Activated CD4-positive, CD25-positive, alpha-beta regulatory T cell treated with anti-CD3 and anti-CD28 coated beads, Interleukin-2, amount 50 U/mL, for 72 hours (primary cell): Measurements from ENCODE around the gene MARCHF10.
"Not testable (repeated sequence)": the region's sequence is repeated elsewhere in the genome, so short reads cannot be mapped to it uniquely, and the experiment has no call there.

Experiments
- DNase-seq: peaks from one replicate; pipeline ENCODE4 v3.0.0; 2021

MARCHF10 gene

DNA sequence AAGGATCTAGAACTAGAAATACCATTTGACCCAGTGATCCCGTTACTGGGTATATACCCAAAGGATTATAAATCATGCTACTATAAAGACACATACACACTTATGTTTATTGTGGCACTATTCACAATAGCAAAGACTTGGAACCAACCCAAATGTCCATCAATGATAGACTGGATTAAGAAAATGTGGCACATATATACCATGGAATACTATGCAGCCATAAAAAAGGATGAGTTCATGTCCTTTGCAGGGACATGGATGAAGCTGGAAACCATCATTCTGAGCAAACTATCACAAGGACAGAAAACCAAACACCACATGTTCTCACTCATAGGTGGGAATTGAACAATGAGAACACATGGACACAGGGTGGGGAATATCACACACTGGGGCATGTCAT, 22.1 kb downstream of the MARCHF10 start:
- DNase-seq: not testable (repeated sequence)

GRCh38 chr17:62782730-62783270, 25.3 kb downstream of the MARCHF10 start:
- no peak for DNase-seq

DNA sequence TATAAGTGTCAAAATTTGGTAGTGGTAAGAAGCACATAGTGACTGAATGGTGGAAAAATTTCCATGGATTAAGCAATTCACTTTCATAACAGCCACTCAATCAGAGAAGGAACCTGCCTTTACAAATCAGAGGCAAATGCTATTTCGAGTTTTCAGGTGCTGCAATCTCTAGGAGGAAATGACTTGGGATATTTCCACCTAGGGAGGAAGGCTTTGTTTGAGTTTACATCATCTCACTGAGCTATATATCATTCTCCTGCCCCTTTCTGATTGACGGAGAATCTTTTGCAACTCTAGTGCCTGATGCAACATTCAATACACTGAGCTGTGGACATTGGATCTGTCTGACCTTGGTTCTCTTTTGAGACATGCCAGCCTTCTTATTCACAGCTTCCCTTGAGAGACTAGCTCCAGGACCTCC, 26.3 kb downstream of the MARCHF10 start:
- no peak for DNase-seq

DNA sequence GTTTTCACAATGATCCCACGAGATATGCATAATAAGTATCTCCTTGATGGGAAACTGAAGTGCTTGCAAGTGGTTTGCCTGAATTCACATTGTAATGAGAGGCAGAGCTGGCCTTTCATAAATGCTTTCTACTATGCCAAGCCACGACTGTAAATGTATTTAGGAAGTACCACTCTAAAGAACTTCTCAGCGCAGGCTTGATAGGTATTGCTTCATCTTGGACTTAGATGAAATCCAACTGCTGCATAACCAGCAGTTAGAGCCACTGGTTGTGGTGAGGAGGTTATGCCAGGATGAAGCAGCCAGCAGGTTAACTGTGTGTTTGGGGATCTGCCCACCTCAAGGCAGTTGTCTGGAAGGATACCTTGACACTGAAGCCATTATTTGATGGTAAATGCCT, 26.8 kb downstream of the MARCHF10 start:
- DNase-seq: no peak

- DNase-seq: no peak
These were observed 27.2 kb downstream of the MARCHF10 start for GRCh38 chr17:62780951-62781350.

DNA sequence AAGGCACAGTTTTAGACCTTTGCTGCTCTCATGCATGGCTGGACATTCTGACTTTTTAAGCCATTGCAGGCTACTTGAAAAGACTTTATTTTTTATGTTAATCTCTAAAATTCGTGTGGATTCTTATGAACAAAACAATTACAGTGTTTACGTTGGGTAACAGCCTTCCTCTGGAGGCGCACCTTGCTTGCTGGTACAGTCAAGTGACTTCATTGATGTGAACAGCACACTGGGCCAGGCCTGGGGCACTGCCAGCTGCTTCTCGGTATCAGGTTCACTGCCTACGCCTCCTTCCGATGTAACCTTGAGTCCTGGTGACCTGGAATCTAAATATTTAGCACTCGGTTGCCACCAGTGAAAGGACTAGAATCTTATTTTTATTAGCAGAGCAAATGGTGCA, 27.8 kb downstream of the MARCHF10 start:
- no peak for DNase-seq

DNA sequence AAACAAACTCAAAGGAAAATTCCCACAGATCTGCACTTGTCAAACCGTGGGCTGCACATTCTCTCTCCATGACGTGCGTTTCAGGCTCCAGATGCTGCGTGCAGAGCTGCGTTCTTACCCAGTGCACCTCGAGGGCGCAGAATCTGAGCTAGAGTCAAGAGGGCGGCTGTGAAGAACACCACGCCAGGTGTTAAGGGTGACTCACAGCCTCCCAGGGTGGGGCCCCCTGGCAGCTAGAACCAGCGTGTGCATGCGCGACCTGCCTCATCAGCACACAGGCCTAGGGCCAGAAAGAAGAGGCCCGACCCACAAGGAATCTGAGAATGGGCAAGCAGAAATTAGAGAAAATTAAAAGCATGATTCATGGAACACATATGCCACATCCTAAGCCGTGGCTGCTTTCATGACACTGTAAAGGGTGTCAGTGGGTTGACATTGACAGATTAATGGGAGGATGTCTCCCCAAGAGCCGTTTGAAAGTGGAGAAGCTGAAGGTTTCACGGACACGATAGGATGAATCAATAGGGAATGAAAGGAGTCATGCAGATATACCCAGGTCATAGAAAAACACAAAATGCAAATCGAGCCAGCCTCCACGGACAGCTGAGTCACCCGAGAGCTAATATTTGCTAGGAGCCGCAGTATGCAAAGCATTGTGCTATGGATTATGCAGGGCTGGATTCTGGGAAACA, 29.0 kb downstream of the MARCHF10 start:
- DNase-seq: no peak

DNA sequence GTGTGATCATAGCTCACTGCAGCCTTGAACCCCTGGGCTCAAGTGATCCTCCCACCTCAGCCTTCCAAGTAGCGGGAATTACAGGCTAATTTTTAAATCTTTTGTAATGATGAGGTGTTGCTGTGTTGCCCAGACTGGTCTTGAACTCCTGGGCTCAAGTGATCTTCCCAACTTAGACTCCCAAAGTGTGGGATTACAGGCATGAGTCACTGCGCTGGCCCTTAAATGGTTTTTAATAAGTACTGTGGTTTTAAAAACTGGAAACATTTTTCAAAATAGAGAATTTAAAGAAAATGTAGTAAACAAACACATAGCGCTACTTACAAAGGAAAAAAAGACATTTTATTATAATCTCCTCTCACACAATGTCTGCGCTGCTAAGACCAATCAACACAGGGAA, 32.2 kb downstream of the MARCHF10 start:
- DNase-seq: no peak

- DNase-seq: no peak
These were observed 33.8 kb downstream of the MARCHF10 start for GRCh38 chr17:62774338-62774737.

DNA sequence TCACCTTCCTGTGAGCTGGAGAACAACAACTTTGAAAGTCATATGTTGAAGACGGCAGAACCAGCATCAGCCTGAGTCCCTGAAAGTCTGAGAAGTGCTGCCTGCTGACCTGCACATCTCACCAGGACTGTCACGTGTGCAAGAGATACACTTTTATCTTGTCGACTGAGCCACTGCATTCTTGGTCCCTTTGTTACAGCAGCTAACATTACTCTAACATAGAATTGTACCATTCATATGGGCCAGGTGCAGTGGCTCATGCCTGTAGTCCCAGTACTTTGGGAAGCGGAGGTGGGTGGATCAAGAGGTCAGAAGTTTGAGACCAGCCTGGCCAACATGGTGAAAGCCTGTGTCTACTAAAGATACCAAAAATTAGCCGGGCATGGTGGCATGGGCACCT, 40.1 kb downstream of the MARCHF10 start:
- no peak for DNase-seq

GRCh38 chr17:62765351-62765750, 42.8 kb downstream of the MARCHF10 start:
- DNase-seq: no peak

DNA sequence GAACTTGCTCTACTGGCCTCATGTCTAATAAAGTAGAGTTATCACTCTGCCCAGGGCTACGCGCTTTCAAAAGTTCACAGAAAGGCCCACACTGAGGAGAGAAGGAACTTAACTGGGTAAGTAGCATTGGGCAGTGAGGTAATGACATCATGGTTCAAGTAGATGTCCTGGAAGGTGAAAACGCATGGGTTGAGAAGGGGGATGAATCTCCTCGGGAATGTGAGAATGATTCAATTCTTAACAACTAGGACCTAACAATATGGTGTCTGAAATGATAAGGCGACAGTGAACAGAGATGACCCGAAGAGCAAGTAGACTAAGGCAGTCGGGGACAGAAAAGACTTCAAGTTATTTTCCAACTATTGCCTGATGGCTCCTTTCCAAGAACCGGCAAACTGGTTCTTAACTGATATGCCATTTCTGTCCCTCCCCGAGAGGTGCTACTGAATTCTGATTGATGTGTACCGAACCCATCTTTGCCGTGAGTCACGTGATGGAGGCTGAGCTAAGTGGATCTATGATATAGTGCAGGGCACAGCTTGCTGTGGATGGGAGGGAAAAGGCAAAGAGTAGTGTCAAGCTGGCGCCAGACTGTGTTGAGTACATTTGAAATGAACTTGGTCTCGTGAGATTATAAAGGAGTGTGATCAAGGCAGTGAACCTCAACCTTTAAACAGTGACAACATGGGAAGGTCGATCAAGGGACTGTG, 44.1 kb downstream of the MARCHF10 start:
- no peak for DNase-seq

- DNase-seq: no peak
These were observed 46.2 kb downstream of the MARCHF10 start for GRCh38 chr17:62761884-62762283.

DNA sequence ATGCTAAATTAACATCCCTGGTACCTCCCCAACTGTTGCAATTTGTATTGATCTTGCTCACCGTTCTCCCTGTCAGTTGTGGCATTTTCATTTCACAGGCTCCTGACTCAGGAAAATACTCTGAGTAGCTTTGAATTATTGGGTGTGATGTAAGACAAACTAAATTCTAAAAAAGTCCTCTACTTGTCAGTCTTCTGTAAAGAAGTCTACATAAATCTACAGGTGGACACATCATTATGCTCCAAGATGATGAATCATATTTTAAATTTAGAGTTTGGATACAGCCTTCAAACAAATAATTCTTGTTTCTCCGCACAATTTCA, 47.2 kb downstream of the MARCHF10 start:
- DNase-seq: no peak

DNA sequence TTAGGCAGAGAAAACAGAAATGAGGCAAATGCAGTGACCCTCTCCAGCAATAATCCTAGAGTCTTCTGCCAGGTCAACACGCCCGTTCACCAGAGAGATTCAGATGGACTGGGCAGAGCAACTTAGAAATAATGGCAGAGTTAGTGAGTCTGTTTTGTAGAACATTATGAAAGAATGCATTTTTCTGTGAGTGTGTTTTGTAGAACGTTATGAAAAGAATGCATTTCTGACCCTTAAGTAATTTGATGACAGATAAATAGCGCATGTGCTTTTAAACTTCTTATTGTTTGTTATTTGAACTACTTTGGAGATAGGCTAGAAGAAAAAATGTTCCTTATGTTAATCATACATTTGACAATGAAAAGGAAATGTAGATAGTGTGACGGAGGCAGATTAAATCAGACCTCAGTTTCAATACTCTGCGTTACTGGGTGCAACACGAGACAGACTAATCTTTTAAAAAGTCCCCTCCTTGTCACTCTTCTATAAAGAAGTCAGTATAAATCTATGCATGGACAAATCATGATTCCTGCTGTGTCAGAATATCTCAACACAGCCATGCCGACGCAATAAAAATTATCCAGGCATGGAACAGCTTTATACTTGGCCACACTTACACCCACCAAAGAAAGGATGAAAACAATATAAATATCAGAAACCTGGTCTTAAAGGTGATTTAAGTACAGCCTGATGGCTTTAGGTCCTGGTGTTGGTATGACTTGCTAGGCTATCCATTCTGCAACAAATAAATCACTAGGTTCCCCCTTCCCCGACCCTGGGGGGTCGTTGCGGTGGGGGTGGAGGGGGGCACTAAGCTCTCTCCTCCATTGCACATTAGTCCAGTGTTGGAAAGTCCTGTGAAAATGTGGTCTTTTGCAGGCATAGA, 47.8 kb downstream of the MARCHF10 start:
- DNase-seq: no peak

DNA sequence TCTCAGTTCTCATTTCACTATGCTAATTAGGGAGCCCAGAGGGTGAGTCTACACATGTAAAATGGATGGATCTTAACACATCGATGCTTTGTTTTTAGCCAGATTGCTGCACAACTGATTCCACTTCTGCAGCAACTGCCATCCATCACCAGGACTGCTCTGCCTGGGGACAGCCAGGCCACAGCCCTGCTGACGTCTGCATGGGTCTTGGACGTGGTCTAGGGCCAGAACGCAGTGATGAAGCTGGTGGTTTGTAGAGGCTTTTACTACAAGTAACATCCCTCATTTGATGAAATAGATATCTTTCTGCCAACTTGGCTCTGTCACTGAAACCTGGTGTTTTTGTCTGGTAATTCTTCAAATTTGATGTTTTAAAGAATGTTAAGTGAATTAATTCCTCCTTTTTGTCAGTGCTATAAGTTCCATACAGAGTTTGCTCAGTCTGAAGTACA, 50.6 kb downstream of the MARCHF10 start:
- no peak for DNase-seq

- no peak for DNase-seq
These were observed 51.9 kb downstream of the MARCHF10 start for GRCh38 chr17:62756198-62756597.

- no peak for DNase-seq
These were observed 52.8 kb downstream of the MARCHF10 start for GRCh38 chr17:62755141-62755851.

- DNase-seq: no peak
These were observed 53.5 kb downstream of the MARCHF10 start for GRCh38 chr17:62754631-62755030.

- DNase-seq: no peak
These were observed 54.6 kb downstream of the MARCHF10 start for GRCh38 chr17:62753562-62753961.

- DNase-seq: no peak
These were observed 56.9 kb downstream of the MARCHF10 start for GRCh38 chr17:62751060-62751691.

DNA sequence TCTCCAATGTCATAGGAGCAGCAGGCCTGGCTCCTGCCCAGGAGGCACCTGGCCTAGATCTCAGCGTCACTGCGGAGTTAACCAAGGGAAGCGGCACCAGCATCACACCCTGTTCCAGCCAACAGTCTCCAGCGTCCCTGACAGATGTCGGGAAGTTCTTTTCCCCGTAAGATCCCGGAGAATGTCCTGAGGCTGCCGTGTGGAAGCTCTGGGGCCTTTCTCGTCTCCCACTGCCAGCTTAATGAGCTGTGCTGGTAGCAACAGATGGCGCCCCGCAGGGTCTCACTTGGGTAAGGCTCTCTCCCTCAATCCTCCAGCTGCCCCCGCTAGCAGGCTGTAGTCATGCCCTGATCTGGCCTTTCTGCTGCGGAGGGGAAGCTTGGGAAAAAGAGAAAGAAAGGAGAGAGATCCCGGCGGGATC, 57.5 kb downstream of the MARCHF10 start:
- no peak for DNase-seq
